Measurements from ENCODE around the gene TAS2R40.

Gene TAS2R40

GRCh38 chr7:143185551-143185950, 36.3 kb upstream of the TAS2R40 start:
- WGBS (ENCODE audit: insufficient coverage), result no CpG with 5 or more reads among the region's 1 CpG
- H3K36me3 ChIP-seq (ENCODE audit: control insufficient read depth in 4 of 4, insufficient read depth in 4 of 4, low read length in 3 of 4), result no peaks in the 10 kb centered on the region
- CTCF ChIA-PET, result interaction anchor here (1.0 kb wide), 1 partner anchor 11 kb away, joined by 3 read pairs; no protein-coding TSS in a partner anchor
- no peaks in the 10 kb centered on the region for H3K4me1 ChIP-seq (ENCODE audit: control extremely low read depth in 1 of 4, control insufficient read depth in 4 of 4, insufficient read depth in 4 of 4, low read length in 3 of 4)
- H3K27ac ChIP-seq (ENCODE audit: insufficient read depth in 1 of 2, low read depth in 1 of 2, low read length in 2 of 2, poor library complexity in 1 of 2, severe bottlenecking in 2 of 2), result no peak overlapping the region
- H3K27me3 ChIP-seq (replicated peaks in 2 of 5; ENCODE audit: control insufficient read depth in 4 of 5, insufficient read depth in 5 of 5, low read length in 4 of 5), result peaks cover 0 to 2% (median 0%) of the 10 kb centered on the region in 5 experiments
- no peaks in the 10 kb centered on the region for H3K9me3 ChIP-seq (ENCODE audit: control extremely low read depth in 1 of 5, control insufficient read depth in 4 of 5, insufficient read depth in 2 of 5, low read depth in 1 of 5, low read length in 4 of 5)
- no peak overlapping the region for H3K4me3 ChIP-seq (ENCODE audit: control insufficient read depth in 1 of 7, extremely low read depth in 1 of 7, insufficient read depth in 4 of 7, low read depth in 2 of 7, low read length in 6 of 7)
- DNase-seq, result no peak
- POLR2A ChIA-PET, result no interaction called here

DNA sequence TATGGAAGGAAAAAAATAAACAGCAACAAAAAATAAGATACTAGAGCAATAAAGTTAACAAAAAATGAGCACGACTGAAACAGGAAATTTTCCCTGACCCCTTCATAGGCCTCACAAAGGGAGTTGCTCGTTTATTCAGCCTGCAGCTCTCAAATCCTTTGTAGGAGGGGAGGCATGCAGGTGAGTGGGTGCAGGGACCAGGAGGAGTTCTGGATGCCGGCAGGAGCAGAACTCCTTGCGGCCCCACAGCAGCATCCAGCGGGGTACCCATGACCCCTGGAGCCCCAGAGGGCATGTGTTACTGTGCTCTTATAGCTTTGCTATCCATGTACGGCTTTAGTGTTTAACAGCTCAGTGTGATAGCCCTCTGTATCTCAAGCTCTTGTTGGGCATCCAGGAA, 32.8 kb upstream of the TAS2R40 start:
- ChIA-PET POLR2A (no interaction called here), CTCF (no interaction called here)
- Histone ChIP-seq H3K27ac (ENCODE audit: insufficient read depth in 1 of 2, low read depth in 1 of 2, low read length in 2 of 2, poor library complexity in 1 of 2, severe bottlenecking in 2 of 2) (no peak overlapping the region), H3K4me3 (ENCODE audit: control insufficient read depth in 1 of 7, extremely low read depth in 1 of 7, insufficient read depth in 4 of 7, low read depth in 2 of 7, low read length in 6 of 7) (no peak overlapping the region), H3K36me3 (ENCODE audit: control insufficient read depth in 4 of 4, insufficient read depth in 4 of 4, low read length in 3 of 4) (no peaks in the 10 kb centered on the region), H3K9me3 (ENCODE audit: control extremely low read depth in 1 of 5, control insufficient read depth in 4 of 5, insufficient read depth in 2 of 5, low read depth in 1 of 5, low read length in 4 of 5) (no peaks in the 10 kb centered on the region), H3K4me1 (ENCODE audit: control extremely low read depth in 1 of 4, control insufficient read depth in 4 of 4, insufficient read depth in 4 of 4, low read length in 3 of 4) (no peaks in the 10 kb centered on the region), H3K27me3 (replicated peaks in 2 of 5; ENCODE audit: control insufficient read depth in 4 of 5, insufficient read depth in 5 of 5, low read length in 4 of 5) (peaks cover 0 to 2% (median 0%) of the 10 kb centered on the region in 5 experiments)
- no peak for DNase-seq
- WGBS (ENCODE audit: insufficient coverage), result 100% methylated on average over 5 of the region's 6 CpGs

DNA sequence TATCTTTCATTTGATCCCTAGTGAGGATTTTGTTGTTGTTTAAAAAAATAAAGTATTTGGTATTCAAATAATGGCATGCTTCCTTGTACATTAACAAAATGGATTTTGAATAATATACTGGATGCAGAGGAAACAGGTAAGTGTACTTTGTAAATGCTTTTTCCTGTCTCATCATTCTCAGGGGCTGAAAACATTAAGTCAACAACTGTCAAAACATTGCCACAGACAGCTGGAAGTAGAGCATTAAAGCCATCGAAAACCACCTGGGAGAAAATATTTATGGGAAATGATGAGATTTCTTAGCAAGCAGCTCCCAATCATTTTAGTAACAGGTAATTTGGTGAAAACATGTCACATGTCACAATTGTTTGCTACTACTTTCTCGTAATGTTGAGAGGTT, 28.0 kb upstream of the TAS2R40 start:
- DNase-seq, result no peak
- POLR2A ChIA-PET, result no interaction called here
- Histone ChIP-seq H3K27ac (ENCODE audit: insufficient read depth in 1 of 2, low read depth in 1 of 2, low read length in 2 of 2, poor library complexity in 1 of 2, severe bottlenecking in 2 of 2) (no peak overlapping the region), H3K36me3 (ENCODE audit: control insufficient read depth in 4 of 4, insufficient read depth in 4 of 4, low read length in 3 of 4) (no peaks in the 10 kb centered on the region), H3K4me1 (ENCODE audit: control extremely low read depth in 1 of 4, control insufficient read depth in 4 of 4, insufficient read depth in 4 of 4, low read length in 3 of 4) (no peaks in the 10 kb centered on the region), H3K27me3 (replicated peaks in 2 of 5; ENCODE audit: control insufficient read depth in 4 of 5, insufficient read depth in 5 of 5, low read length in 4 of 5) (no peaks in the 10 kb centered on the region), H3K4me3 (ENCODE audit: control insufficient read depth in 1 of 7, extremely low read depth in 1 of 7, insufficient read depth in 4 of 7, low read depth in 2 of 7, low read length in 6 of 7) (no peak overlapping the region), H3K9me3 (ENCODE audit: control extremely low read depth in 1 of 5, control insufficient read depth in 4 of 5, insufficient read depth in 2 of 5, low read depth in 1 of 5, low read length in 4 of 5) (peaks cover 0 to 15% (median 3%) of the 10 kb centered on the region in 5 experiments)
- 86% methylated on average over 1 of the region's 2 CpGs for WGBS (ENCODE audit: insufficient coverage)
- CTCF ChIA-PET, result no interaction called here

DNA sequence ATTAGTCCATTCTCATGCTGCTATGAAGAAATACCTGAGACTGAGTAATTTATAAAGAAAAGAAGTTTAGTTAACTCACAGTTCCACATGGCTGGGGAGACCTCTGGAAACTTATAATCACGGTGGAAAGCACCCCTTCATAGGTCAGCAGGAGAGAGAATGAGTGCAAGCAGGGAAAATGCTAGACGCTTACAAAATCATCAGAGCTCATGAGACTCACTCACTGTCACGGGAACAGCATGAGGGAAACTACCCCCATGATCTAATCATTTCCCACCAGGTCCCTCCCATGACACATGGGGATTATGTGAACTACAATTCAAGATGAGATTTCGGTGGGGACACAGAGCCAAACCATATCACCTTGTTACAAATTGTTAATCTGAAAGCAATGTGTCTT, 22.8 kb upstream of the TAS2R40 start:
- no peaks in the 10 kb centered on the region for H3K36me3 ChIP-seq (ENCODE audit: control insufficient read depth in 4 of 4, insufficient read depth in 4 of 4, low read length in 3 of 4)
- no peak for DNase-seq
- ChIA-PET POLR2A (no interaction called here), CTCF (no interaction called here)
- H3K27me3 ChIP-seq (replicated peaks in 2 of 5; ENCODE audit: control insufficient read depth in 4 of 5, insufficient read depth in 5 of 5, low read length in 4 of 5), result peaks cover 0 to 15% (median 3%) of the 10 kb centered on the region in 5 experiments
- 80% methylated on average over 1 of the region's 4 CpGs for WGBS (ENCODE audit: insufficient coverage)
- H3K4me1 ChIP-seq (ENCODE audit: control extremely low read depth in 1 of 4, control insufficient read depth in 4 of 4, insufficient read depth in 4 of 4, low read length in 3 of 4), result no peaks in the 10 kb centered on the region
- no peak overlapping the region for H3K27ac ChIP-seq (ENCODE audit: insufficient read depth in 1 of 2, low read depth in 1 of 2, low read length in 2 of 2, poor library complexity in 1 of 2, severe bottlenecking in 2 of 2)
- no peak overlapping the region for H3K4me3 ChIP-seq (ENCODE audit: control insufficient read depth in 1 of 7, extremely low read depth in 1 of 7, insufficient read depth in 4 of 7, low read depth in 2 of 7, low read length in 6 of 7)
- H3K9me3 ChIP-seq (ENCODE audit: control extremely low read depth in 1 of 5, control insufficient read depth in 4 of 5, insufficient read depth in 2 of 5, low read depth in 1 of 5, low read length in 4 of 5), result peaks cover 0 to 18% (median 4%) of the 10 kb centered on the region in 5 experiments

- Histone ChIP-seq H3K27me3 (replicated peaks in 2 of 5; ENCODE audit: control insufficient read depth in 4 of 5, insufficient read depth in 5 of 5, low read length in 4 of 5) (peaks cover 0 to 23% (median 3%) of the 10 kb centered on the region in 5 experiments), H3K4me1 (ENCODE audit: control extremely low read depth in 1 of 4, control insufficient read depth in 4 of 4, insufficient read depth in 4 of 4, low read length in 3 of 4) (peaks cover 4 to 25% (median 14%) of the 10 kb centered on the region in 4 experiments), H3K9me3 (ENCODE audit: control extremely low read depth in 1 of 5, control insufficient read depth in 4 of 5, insufficient read depth in 2 of 5, low read depth in 1 of 5, low read length in 4 of 5) (peaks cover 0 to 11% (median 4%) of the 10 kb centered on the region in 5 experiments), H3K4me3 (ENCODE audit: control insufficient read depth in 1 of 7, extremely low read depth in 1 of 7, insufficient read depth in 4 of 7, low read depth in 2 of 7, low read length in 6 of 7) (no peak overlapping the region), H3K36me3 (ENCODE audit: control insufficient read depth in 4 of 4, insufficient read depth in 4 of 4, low read length in 3 of 4) (no peaks in the 10 kb centered on the region), H3K27ac (ENCODE audit: insufficient read depth in 1 of 2, low read depth in 1 of 2, low read length in 2 of 2, poor library complexity in 1 of 2, severe bottlenecking in 2 of 2) (no peak overlapping the region)
- no peak for DNase-seq
- CTCF ChIA-PET, result interaction anchor here (0.9 to 4.0 kb wide), 3 partner anchors 13 to 200 kb away, joined by 3 to 19 read pairs (median 5); no protein-coding TSS in a partner anchor
- POLR2A ChIA-PET, result no interaction called here
- 100% methylated on average over 2 of the region's 2 CpGs for WGBS (ENCODE audit: insufficient coverage)
Measured at GRCh38 chr7:143202161-143202560, 19.7 kb upstream of the TAS2R40 start.

DNA sequence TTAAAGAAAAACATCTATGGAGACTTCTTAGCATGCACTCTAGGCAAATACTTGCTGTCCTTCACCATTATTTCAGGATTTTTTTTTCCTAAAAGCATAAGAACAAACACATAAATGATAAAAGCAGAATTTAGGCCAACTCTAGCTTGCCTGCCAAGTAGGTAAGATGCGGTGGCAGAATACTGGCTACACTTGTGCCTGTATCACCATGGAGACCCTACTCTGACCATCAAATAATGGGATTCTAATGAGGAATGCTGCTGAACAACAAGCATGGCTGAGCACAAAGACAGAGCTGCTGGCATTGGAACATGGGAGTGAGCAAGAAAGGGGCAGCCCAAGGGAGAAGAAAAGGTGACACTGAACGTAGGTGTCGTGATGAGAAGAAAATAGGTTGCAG, 18.5 kb upstream of the TAS2R40 start:
- H3K27ac ChIP-seq (ENCODE audit: insufficient read depth in 1 of 2, low read depth in 1 of 2, low read length in 2 of 2, poor library complexity in 1 of 2, severe bottlenecking in 2 of 2), result no peak overlapping the region
- 100% methylated on average over 3 of the region's 3 CpGs for WGBS (ENCODE audit: insufficient coverage)
- POLR2A ChIA-PET, result no interaction called here
- H3K4me1 ChIP-seq (ENCODE audit: control extremely low read depth in 1 of 4, control insufficient read depth in 4 of 4, insufficient read depth in 4 of 4, low read length in 3 of 4), result peaks cover 4 to 25% (median 14%) of the 10 kb centered on the region in 4 experiments
- peaks cover 0 to 30% (median 6%) of the 10 kb centered on the region in 5 experiments for H3K27me3 ChIP-seq (replicated peaks in 2 of 5; ENCODE audit: control insufficient read depth in 4 of 5, insufficient read depth in 5 of 5, low read length in 4 of 5)
- no peak for DNase-seq
- H3K4me3 ChIP-seq (ENCODE audit: control insufficient read depth in 1 of 7, extremely low read depth in 1 of 7, insufficient read depth in 4 of 7, low read depth in 2 of 7, low read length in 6 of 7), result no peak overlapping the region
- CTCF ChIA-PET, result interaction anchor here (0.9 to 4.0 kb wide), 3 partner anchors 11 to 201 kb away, joined by 5 to 19 read pairs (median 14); no protein-coding TSS in a partner anchor
- no peaks in the 10 kb centered on the region for H3K36me3 ChIP-seq (ENCODE audit: control insufficient read depth in 4 of 4, insufficient read depth in 4 of 4, low read length in 3 of 4)
- peaks cover 0 to 5% (median 2%) of the 10 kb centered on the region in 5 experiments for H3K9me3 ChIP-seq (ENCODE audit: control extremely low read depth in 1 of 5, control insufficient read depth in 4 of 5, insufficient read depth in 2 of 5, low read depth in 1 of 5, low read length in 4 of 5)

DNA sequence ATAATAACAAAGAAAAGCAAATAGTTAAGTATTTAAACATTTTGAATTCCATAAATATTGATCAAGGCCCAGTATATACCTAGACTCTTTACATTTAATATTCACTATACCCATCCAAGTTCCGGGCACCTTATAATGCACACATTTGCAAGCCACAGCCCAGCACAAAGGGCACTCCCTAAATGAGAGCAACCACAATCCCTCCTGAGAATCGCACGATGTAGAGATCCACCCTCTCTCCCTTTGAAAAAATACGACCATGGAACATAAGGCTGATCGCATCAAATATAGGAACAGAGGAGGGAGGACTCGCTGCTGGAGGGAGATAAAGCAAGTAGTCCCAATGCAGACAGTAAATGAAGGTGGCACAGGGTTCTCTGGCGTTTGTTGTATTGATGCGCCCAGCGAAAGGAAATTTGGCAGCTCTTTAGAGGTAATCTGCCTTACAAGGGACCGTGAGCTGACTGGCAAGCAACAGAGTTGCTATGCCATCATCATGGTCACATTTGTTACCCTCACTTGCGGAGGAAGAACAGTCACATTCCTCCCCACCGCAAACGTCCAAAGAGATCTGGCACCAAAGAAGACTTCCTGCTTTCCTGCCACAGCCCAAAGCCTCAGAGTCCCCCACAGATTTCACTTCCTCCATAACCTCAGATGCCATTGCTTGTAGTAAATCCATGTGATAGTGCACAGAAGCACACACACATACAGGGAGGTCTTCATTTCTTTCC, 16.1 kb upstream of the TAS2R40 start:
- ChIA-PET CTCF (interaction anchor here (0.9 to 4.0 kb wide), 3 partner anchors 10 to 204 kb away, joined by 3 to 19 read pairs (median 5); no protein-coding TSS in a partner anchor), POLR2A (no interaction called here)
- Histone ChIP-seq H3K27ac (ENCODE audit: insufficient read depth in 1 of 2, low read depth in 1 of 2, low read length in 2 of 2, poor library complexity in 1 of 2, severe bottlenecking in 2 of 2) (no peak overlapping the region), H3K27me3 (replicated peaks in 2 of 5; ENCODE audit: control insufficient read depth in 4 of 5, insufficient read depth in 5 of 5, low read length in 4 of 5) (peaks cover 0 to 47% (median 12%) of the 10 kb centered on the region in 5 experiments), H3K4me3 (ENCODE audit: control insufficient read depth in 1 of 7, extremely low read depth in 1 of 7, insufficient read depth in 4 of 7, low read depth in 2 of 7, low read length in 6 of 7) (peak overlapping the region in 3 of 7 experiments; percentile 13 to 68 (median 42)), H3K4me1 (ENCODE audit: control extremely low read depth in 1 of 4, control insufficient read depth in 4 of 4, insufficient read depth in 4 of 4, low read length in 3 of 4) (peaks cover 4 to 25% (median 14%) of the 10 kb centered on the region in 4 experiments), H3K36me3 (ENCODE audit: control insufficient read depth in 4 of 4, insufficient read depth in 4 of 4, low read length in 3 of 4) (no peaks in the 10 kb centered on the region), H3K9me3 (ENCODE audit: control extremely low read depth in 1 of 5, control insufficient read depth in 4 of 5, insufficient read depth in 2 of 5, low read depth in 1 of 5, low read length in 4 of 5) (no peaks in the 10 kb centered on the region)
- 10% methylated on average over 10 of the region's 13 CpGs for WGBS (ENCODE audit: insufficient coverage)
- peak; percentile 93 to 99 (median 98) for DNase-seq

Data from common myeloid progenitor, CD34-positive (primary cell).